Thyroid gland (tissue), 4 donors: ENCODE results near the gene BMPR2.

Experiments used
- CTCF ChIP-seq, 6 experiments: fragments of 200-600 bp in 3 of 6; fragments of 450-650 bp in 3 of 6; sonication (generic) in 3 of 6; IDR thresholded peaks; one replicate each; pipeline ENCODE4 v1.5.1; 2016 to 2019; ENCODE audit warnings: antibody characterized with exemption in 6 of 6, mild to moderate bottlenecking in 2 of 6, inconsistent platforms in 1 of 6, moderate library complexity in 1 of 6
- POLR2A ChIP-seq, 2 donors: fragments of 450-650 bp; IDR thresholded peaks; one replicate each; pipeline ENCODE4 v1.6.1; 2017; ENCODE audit warnings: antibody characterized with exemption in 2 of 2, mild to moderate bottlenecking in 2 of 2, moderate library complexity in 1 of 2

DNA sequence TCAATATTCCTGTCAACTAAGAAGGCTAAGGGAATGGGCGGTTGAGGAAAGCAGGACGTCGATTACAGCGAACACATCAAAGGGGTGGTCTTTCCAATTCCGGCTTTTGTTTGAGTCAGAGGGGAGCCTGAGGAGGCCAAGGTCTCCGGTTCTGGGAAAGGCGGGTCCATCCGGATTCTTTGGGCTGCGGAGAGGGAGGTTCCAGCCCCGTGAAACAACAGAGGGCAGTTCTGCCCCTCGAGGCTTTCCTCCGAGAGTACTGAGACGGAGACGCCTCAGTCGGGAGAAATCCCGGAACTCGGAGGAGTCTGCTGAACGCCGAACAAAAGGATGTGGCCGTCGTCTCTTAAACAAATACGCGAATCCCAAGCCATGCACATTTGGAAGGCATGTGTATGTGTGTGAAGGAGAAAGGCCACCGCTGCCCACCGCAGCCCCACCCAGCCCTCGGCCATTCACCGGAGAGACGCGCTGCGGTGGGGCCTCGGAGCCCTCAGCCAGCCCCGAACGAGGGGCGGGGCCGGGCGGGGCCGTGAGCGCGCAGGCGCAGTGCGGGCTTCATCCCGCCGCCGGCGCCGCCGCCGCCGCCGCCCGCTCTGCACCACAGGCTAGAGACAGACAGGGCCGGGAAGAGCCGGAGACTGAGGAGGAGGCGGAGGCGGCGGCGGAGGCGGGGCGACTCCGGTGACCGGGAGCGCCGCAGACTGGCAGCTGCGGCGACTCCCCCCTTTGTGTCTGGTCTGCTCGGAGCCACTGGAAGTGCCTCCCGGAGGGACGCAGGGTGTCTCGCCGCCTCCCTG lies at the start of gene BMPR2:
- TF ChIP-seq CTCF (IDR thresholded peaks at IDR 0.05) (no peak), POLR2A (IDR thresholded peaks at IDR 0.05) (peak; percentile 66 to 92)
